PC-3 (cell line): ENCODE data around the gene HEYL. TPM values are rescaled to one million over a fixed set of nuclear protein-coding genes. Genes with fewer than 3 reads are reported as not detected.

ENCODE experiments used
- ATAC-seq: fragments of 200-7000 bp; cut with Tn5 transposase; 2 replicates; pipeline ENCODE4 v1.9.1; 2020; ENCODE audit warnings: mild to moderate bottlenecking, moderate library complexity
- BruUV-seq: library from RNA; stranded (reverse); fragments of 400-500 nt; replicated peaks from 2 replicates; lab custom pipeline; 2021; lab: Mats Ljungman, UMichigan
- CTCF ChIA-PET: fragments of 300-600 bp; sonication (Branson Sonifier 250); formaldehyde crosslinking; loops from one replicate; lab custom pipeline; 2022; ENCODE audit warnings: antibody characterized with exemption; lab: Charles Lee
- POLR2A ChIA-PET: fragments of 300-600 bp; sonication (Branson Sonifier 250); formaldehyde crosslinking; loops from one replicate; lab custom pipeline; 2022; ENCODE audit warnings: antibody characterized with exemption; ENCODE audit not compliant: unreplicated experiment; lab: Charles Lee
- DNase-seq: peaks from one replicate; pipeline ENCODE4 v3.0.0-alpha.2; 2015
- H2AFZ ChIP-seq: fragments of 300-600 bp; sonication (generic); 2 replicates; pipeline ENCODE4 v1.6.0; 2016; ENCODE audit warnings: antibody characterized with exemption, low read length
- H3F3A ChIP-seq: fragments of 300-600 bp; sonication (generic); one replicate; pipeline ENCODE4 v1.6.0; 2017; ENCODE audit warnings: antibody characterized with exemption, low read length, control low read depth, mild to moderate bottlenecking; ENCODE audit not compliant: unreplicated experiment
- H3K27ac ChIP-seq: fragments of 300-600 bp; sonication (generic); 2 replicates; pipeline ENCODE4 v1.5.1; 2016; ENCODE audit warnings: mild to moderate bottlenecking, low read length
- H3K27me3 ChIP-seq: fragments of 300-600 bp; sonication (generic); 2 replicates; pipeline ENCODE4 v1.6.1; 2016; ENCODE audit warnings: low read length, mixed read lengths
- H3K36me3 ChIP-seq: fragments of 300-600 bp; sonication (generic); 2 replicates; pipeline ENCODE4 v1.6.1; 2016; ENCODE audit warnings: low read depth, mixed run types, low read length, mixed read lengths
- H3K4me1 ChIP-seq: fragments of 300-600 bp; sonication (generic); 2 replicates; pipeline ENCODE4 v1.5.1; 2016; ENCODE audit warnings: low read length; ENCODE audit not compliant: insufficient read depth
- H3K4me2 ChIP-seq: fragments of 300-600 bp; sonication (generic); 2 replicates; pipeline ENCODE4 v1.6.0; 2016; ENCODE audit warnings: low read length
- H3K4me3 ChIP-seq: fragments of 300-600 bp; sonication (generic); 2 replicates; pipeline ENCODE4 v1.5.1; 2016; ENCODE audit warnings: mild to moderate bottlenecking, low read length, mixed read lengths
- H3K79me2 ChIP-seq: fragments of 300-600 bp; sonication (generic); 2 replicates; pipeline ENCODE4 v1.6.1; 2017; ENCODE audit warnings: low read length, mixed read lengths
- H3K9ac ChIP-seq: fragments of 300-600 bp; sonication (generic); 2 replicates; pipeline ENCODE4 v1.6.0; 2016; ENCODE audit warnings: mild to moderate bottlenecking, low read length
- H3K9me2 ChIP-seq: fragments of 300-600 bp; sonication (generic); replicated peaks from 2 replicates; pipeline ENCODE4 v1.6.1; 2016; ENCODE audit warnings: mixed run types, low read length, mixed read lengths
- H3K9me3 ChIP-seq: fragments of 300-600 bp; sonication (generic); 2 replicates; pipeline ENCODE4 v1.6.1; 2016; ENCODE audit warnings: low read length, mixed read lengths
- H4K20me1 ChIP-seq: fragments of 300-600 bp; sonication (generic); 2 replicates; pipeline ENCODE4 v1.6.1; 2016; ENCODE audit warnings: low read length, mixed read lengths
- EZH2 ChIP-seq: fragments of 300-600 bp; sonication (generic); IDR thresholded peaks from one replicate; pipeline ENCODE4 v1.6.1; 2017; ENCODE audit warnings: antibody characterized with exemption, mild to moderate bottlenecking, low read length; ENCODE audit not compliant: unreplicated experiment
- EZH2phosphoT487 ChIP-seq: fragments of 300-600 bp; sonication (generic); IDR thresholded peaks from 2 replicates; pipeline ENCODE4 v1.6.1; 2018; ENCODE audit warnings: mild to moderate bottlenecking, antibody characterized with exemption, low read length, borderline replicate concordance
- intact Hi-C: fragments of 100-400 bp; cut with micrococcal nuclease; formaldehyde crosslinking; loops from 2 replicates; pipeline ENCODE4 v1.9.0; 2023
- total RNA-seq: library from RNA; depleted of rRNA; stranded (reverse); fragments of >200 nt; gene quantifications from 2 replicates; pipeline ENCODE4 v1.2.3, GENCODE V29; 2014
- TF ChIP-seq, protein P1 (sequence below): fragments of 300-600 bp; sonication (generic); conservative IDR thresholded peaks from 2 replicates; pipeline ENCODE4 v1.5.1; 2017; ENCODE audit warnings: antibody characterized with exemption, low read depth, mild to moderate bottlenecking, low read length

The HEYL gene
- total RNA-seq, 1 experiment from 2014 or later, result not detected

- Histone ChIP-seq H3K4me1 (no peaks in the 10 kb centered on the region), H3K36me3 (no peaks in the 10 kb centered on the region), H4K20me1 (no peaks in the 10 kb centered on the region), H3K4me2 (no peak overlapping the region), H3K9ac (no peak overlapping the region), H3K9me3 (no peaks in the 10 kb centered on the region), H3F3A (no peaks in the 10 kb centered on the region), H3K79me2 (no peaks in the 10 kb centered on the region), H3K27me3 (no peaks in the 10 kb centered on the region), H2AFZ (no peak overlapping the region), H3K4me3 (no peak overlapping the region), H3K27ac (no peak overlapping the region), H3K9me2 (no peaks in the 10 kb centered on the region)
- TF ChIP-seq EZH2 (no peak), EZH2phosphoT487 (no peak)
- TF ChIP-seq, protein P1, sequence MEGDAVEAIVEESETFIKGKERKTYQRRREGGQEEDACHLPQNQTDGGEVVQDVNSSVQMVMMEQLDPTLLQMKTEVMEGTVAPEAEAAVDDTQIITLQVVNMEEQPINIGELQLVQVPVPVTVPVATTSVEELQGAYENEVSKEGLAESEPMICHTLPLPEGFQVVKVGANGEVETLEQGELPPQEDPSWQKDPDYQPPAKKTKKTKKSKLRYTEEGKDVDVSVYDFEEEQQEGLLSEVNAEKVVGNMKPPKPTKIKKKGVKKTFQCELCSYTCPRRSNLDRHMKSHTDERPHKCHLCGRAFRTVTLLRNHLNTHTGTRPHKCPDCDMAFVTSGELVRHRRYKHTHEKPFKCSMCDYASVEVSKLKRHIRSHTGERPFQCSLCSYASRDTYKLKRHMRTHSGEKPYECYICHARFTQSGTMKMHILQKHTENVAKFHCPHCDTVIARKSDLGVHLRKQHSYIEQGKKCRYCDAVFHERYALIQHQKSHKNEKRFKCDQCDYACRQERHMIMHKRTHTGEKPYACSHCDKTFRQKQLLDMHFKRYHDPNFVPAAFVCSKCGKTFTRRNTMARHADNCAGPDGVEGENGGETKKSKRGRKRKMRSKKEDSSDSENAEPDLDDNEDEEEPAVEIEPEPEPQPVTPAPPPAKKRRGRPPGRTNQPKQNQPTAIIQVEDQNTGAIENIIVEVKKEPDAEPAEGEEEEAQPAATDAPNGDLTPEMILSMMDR, result no peak
- ChIA-PET POLR2A (no interaction called here), CTCF (no interaction called here)
- DNase-seq (no peak), ATAC-seq (no peak)
- BruUV-seq, result no TSS peak
- intact Hi-C loops, result no loop called here
These were observed 47.4 kb downstream of the HEYL start for GRCh38 chr1:39592069-39592468.

- no peak overlapping the region for H3K27ac ChIP-seq
- no peak overlapping the region for H3K9ac ChIP-seq
- no peaks in the 10 kb centered on the region for H3F3A ChIP-seq
- no peaks in the 10 kb centered on the region for H3K9me2 ChIP-seq
- H3K4me3 ChIP-seq, result no peak overlapping the region
- intact Hi-C loops, result no loop called here
- CTCF ChIA-PET, result no interaction called here
- H3K4me2 ChIP-seq, result no peak overlapping the region
- H3K27me3 ChIP-seq, result no peaks in the 10 kb centered on the region
- no peaks in the 10 kb centered on the region for H3K79me2 ChIP-seq
- TF ChIP-seq, protein P1, result no peak
- TF ChIP-seq EZH2 (no peak), EZH2phosphoT487 (no peak)
- no peak for DNase-seq
- no TSS peak for BruUV-seq
- POLR2A ChIA-PET, result no interaction called here
- no peaks in the 10 kb centered on the region for H3K36me3 ChIP-seq
- H3K9me3 ChIP-seq, result no peaks in the 10 kb centered on the region
- H3K4me1 ChIP-seq, result no peaks in the 10 kb centered on the region
- no peaks in the 10 kb centered on the region for H4K20me1 ChIP-seq
- H2AFZ ChIP-seq, result no peak overlapping the region
- ATAC-seq, result no peak
These were observed 48.9 kb downstream of the HEYL start for GRCh38 chr1:39590546-39590945.

- intact Hi-C loops, result no loop called here
- DNase-seq (no peak), ATAC-seq (no peak)
- H4K20me1 ChIP-seq, result no peaks in the 10 kb centered on the region
- H3K9ac ChIP-seq, result no peak overlapping the region
- ChIA-PET CTCF (no interaction called here), POLR2A (no interaction called here)
- H3K27ac ChIP-seq, result no peak overlapping the region
- H3K27me3 ChIP-seq, result no peaks in the 10 kb centered on the region
- H3K4me3 ChIP-seq, result no peak overlapping the region
- no TSS peak for BruUV-seq
- TF ChIP-seq EZH2phosphoT487 (no peak), EZH2 (no peak)
- TF ChIP-seq, protein P1, result no peak
- H2AFZ ChIP-seq, result no peak overlapping the region
- H3K36me3 ChIP-seq, result no peaks in the 10 kb centered on the region
- H3K4me2 ChIP-seq, result no peak overlapping the region
- H3K9me2 ChIP-seq, result no peaks in the 10 kb centered on the region
- no peaks in the 10 kb centered on the region for H3K4me1 ChIP-seq
- no peaks in the 10 kb centered on the region for H3K79me2 ChIP-seq
- no peaks in the 10 kb centered on the region for H3K9me3 ChIP-seq
- no peaks in the 10 kb centered on the region for H3F3A ChIP-seq
These were observed 53.5 kb downstream of the HEYL start for GRCh38 chr1:39585933-39586332.
